T-helper 1 cell treated with Interleukin-12 subunit alpha and Interleukin-12 subunit beta and Interleukin-4 antibody, amounts not matched to agents 30 ng/mL and 1 ng/mL, for 36 hours (primary cell): ENCODE results near the gene TANGO2. TPM values are rescaled to one million over a fixed set of nuclear protein-coding genes. Genes with fewer than 3 reads are reported as not detected.

ENCODE experiments used
- intact Hi-C: fragments of 100-400 bp; cut with micrococcal nuclease; formaldehyde crosslinking; loops from one replicate; pipeline ENCODE4 v1.15.1; 2024
- total RNA-seq: library from RNA; stranded (reverse); gene quantifications from 2 replicates; pipeline ENCODE4 v1.2.3, GENCODE V29; 2022

Gene TANGO2
- total RNA-seq, 1 donor from 2014 or later = 48.7 TPM

- intact Hi-C loops = no loop called here
Observed at GRCh38 chr22:20024650-20025397, 3.9 kb downstream of the TANGO2 start.

DNA sequence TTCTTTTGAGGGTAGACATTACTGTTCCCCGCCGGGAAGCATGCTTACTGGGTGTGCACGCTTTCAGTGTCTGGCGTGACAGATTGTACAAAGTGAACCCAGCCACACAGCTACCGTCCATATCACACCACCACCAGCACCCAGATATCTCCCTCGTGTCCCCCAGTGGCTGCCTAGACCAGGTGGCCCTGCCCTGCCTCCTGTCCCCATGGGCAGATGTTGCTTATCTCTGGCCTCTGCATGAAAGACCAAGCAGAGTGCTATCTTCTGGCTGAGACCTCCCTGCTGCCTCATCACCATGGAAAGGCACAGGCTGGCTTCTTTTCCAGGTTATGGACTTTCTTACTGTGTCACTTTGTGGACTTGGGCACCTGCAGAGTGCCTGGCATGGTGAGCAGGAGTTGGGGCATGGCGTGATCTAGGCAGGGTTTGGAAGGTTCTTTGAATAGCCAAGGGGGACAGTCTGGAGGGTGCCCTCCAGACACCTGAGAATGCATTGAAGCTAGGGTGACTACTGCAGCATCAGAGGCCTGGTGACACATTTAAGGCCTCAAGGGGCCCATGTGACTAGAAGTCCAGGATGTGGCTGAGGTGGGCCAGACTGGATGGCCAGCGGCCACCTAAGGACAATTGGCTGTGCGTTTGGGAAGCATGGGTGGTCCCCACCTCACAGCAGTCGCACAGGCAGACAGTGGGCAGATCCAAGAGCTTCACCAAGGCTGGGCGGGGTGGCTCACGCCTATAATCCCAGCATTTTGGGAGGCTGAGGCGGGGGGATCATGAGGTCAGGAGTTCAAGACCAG lies 4.7 kb downstream of the TANGO2 start:
- intact Hi-C loops = no loop called here

GRCh38 chr22:20026204-20026908 lies 5.4 kb downstream of the TANGO2 start:
- intact Hi-C loops = no loop called here

GRCh38 chr22:20026996-20027601 lies 6.2 kb downstream of the TANGO2 start:
- intact Hi-C loops = no loop called here

DNA sequence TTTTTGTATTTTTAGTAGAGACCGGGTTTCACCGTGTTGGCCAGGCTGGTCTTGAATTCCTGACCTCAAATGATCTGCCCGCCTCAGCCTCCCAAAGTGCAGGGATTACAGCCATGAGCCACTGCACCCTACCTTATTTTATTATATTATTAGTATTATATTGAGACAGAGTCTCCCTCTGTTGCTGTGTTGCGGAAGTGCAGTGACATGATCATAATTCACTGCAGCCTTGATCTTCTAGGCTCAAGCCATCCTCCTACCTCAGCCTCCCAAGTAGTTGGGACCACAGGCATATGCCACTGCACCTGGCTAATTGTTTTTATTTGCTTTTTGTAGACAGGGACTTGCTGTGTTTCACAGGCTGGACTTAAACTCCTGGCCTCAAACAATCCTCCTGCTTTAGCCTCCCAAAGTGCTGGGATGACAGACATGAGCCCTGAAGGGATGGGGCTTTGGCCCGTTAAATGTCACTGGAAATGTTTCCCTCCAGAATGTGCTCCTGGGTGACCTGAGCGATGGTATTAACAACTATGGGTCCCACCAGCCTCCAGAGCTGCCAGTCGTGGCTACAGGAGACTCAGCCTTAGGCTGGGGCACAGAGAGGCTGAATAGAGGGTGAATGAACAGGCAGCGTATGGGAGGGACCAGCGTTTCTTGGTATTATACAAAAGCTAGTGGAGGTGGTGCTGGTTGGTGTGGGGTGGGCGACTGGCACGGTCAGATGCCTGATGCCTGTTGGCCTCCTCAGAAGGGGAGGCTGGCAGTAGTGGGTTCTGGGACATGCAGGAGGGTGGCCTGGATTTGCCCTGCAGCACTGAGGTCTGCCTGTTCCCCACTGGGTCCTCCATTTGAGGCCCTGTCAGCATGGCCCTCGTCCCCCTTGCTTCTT lies 7.3 kb downstream of the TANGO2 start:
- intact Hi-C loops = loop anchor here (1.0 kb wide), 1 partner anchor 58 kb away; no protein-coding TSS in a partner anchor

DNA sequence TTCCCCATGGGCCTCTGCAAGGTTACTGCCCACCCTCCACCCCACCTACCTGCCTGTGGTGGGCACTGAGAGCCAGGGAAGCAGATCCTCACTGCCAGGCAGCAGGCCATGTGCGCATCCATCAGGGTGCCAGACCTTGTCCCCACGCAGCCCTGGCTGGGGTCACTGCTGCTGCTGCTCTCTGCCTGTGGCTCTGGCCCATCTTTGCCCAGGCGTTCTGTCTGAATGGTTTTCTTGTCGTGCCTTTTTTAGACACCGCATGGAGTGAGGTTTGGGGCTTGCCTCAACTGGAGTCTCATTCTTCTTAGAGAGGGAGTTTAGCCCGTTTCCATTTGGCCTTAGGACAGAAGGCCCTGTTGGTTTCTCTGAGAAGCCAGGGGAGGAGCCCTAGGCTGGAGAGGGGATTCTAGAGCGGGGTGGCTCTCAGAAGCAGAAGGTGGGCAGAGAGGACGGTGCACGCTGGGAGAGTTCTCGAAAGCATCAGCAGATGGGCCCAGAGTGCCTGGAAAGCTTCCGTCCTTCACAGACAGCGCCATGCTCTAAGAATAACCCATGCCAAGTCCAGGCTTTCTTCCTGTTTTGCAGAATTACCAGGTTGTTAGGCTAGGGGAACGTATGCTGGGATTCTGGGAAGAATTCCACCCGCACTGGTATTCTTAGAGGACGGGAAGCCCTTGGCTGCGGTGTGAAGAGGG lies 8.1 kb downstream of the TANGO2 start:
- intact Hi-C loops = loop anchor here (1.0 kb wide), 1 partner anchor 59 kb away; no protein-coding TSS in a partner anchor

- intact Hi-C loops = no loop called here
Observed at GRCh38 chr22:20029550-20030225, 8.8 kb downstream of the TANGO2 start.

GRCh38 chr22:20031732-20032406 lies 11.0 kb downstream of the TANGO2 start:
- intact Hi-C loops = no loop called here

GRCh38 chr22:20032407-20032991 lies 11.6 kb downstream of the TANGO2 start:
- intact Hi-C loops = no loop called here

- intact Hi-C loops = no loop called here
Observed at GRCh38 chr22:20033045-20033706, 12.3 kb downstream of the TANGO2 start.

DNA sequence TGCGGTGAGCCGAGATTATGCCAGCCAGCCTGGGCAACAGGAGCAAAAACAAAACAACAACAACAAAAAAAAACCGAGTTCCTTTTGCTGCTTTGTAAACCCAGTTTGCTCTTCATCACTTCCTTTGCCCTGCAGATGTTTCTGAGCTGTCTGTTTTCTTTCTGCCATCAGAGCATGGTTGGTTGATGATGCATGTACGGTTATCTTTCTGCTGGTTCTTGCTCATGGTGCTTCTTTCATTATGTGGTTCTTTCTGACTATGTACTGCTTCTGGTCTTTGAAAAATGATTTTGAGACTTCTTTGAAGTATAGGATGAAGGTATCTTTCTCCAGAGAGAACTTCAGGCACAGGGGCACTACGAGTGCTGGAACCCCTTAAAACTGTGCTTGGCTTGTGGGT lies 13.2 kb downstream of the TANGO2 start:
- intact Hi-C loops = no loop called here

DNA sequence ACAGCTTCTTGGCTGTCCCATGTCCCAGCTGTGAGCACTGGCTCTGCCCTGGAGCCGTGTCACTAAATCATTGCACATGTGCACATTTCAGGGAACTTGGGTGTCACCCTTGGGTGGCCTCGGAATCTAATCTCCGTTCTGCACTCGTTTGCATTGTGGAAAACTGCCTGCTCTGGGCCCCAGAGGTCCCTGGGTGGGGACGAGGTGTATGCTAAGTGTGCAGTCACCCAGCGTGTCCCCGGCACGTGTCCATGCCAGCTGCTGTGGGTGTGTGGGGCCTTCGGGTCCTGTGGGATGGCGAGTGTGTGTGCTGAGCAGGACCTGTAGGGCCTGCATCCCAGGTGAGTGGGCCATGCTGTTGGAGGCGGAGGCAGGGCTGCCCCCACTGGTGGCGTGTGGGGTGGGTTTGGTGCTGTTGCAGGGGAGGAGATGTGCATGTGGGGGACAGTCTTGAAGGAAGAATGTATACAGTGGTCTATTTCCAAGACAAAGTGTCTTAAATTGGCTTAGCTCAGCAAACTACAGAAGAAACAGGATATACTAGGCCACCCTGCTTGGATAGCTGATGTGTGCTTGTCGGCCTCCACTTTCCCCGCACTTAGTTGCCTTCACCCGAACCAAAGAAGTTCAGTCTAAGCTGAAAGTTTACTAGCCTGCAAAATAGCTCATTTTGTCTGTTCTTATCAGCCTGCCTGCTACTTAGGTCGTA lies 14.6 kb downstream of the TANGO2 start:
- intact Hi-C loops = no loop called here

DNA sequence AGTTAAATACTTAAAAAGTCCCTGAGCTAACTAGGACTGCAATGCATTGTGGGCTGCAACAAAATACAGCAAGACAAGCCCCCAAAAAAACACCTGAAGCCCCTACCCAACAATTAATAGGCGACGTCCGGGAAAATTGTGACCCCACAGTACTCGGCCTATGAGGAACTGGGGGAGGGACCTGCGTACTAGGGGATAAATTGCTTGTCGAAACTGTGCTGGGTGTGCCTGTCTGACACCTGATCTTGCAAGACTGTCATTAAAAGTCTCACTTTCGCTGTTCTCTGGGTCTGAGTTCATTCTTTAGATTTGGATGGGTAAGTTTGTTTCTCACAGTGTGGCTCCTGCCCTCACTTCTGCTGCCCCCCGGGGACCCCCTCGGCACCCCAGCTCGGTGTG lies 15.2 kb downstream of the TANGO2 start:
- intact Hi-C loops = no loop called here

DNA sequence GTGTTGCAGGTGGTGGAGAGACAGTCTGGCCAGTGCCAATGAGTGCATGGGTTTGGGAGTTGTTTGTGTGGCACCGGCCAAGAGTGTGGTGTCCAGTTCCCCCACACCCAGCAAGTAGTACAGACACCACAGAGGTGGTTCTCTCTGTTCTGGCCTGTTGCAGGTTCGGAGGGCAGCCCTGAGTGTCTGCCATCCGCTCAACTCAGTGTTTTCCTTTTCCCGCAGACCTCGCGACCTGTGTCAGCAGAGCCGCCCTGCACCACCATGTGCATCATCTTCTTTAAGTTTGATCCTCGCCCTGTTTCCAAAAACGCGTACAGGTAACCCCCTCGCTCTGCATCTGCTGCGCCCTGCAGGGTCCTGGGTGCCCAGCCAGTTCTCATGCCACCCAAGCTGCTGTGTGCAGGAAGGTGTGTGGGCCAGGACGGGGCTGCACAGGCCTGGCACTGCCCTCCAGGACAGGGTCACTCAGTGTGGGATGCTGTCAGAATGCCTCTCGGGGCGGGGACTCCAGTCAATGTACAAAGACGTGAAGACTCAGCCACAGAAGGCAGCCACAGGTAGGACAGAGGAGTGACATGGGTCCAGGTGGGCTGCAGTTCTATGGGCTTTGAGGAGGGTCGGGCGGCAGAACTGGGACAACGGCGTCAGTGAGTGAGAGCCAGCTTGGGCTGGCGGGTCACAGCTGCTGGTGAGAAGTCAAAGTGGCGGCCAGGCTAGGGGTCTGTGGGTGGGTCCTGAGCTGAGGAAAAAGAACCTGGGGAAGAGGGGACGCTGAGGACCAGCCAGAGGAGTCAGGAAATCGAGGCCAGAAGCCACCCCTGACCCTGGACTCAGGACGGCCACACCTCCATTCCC lies 15.9 kb downstream of the TANGO2 start:
- intact Hi-C loops = no loop called here

DNA sequence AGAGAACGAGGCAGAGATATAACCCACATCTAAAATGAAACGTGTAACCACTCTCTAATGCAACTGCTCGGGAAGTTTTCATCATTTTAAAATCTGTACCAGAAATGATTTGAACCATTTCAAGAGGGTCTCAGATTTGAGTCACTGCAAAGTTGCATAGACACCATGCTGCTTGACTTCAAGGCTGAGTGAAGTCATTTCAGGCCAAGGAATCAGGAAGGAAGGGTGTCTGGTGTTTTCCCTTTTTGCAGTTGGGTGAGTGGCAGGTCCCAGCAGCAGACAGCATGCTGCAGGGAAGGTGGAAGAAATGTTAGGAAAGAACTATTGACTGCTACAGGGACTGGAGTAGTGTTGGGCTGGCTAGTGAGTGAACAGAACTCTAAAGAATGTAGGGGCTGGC lies 16.5 kb downstream of the TANGO2 start:
- intact Hi-C loops = no loop called here

- intact Hi-C loops = no loop called here
Observed at GRCh38 chr22:20038574-20038973, 17.7 kb downstream of the TANGO2 start.
